ENCODE measurements around the gene RRP7A.
A peak's percentile ranks its signal among the peaks of the same experiment; 100 is the strongest.
"Not testable (repeated sequence)": the region's sequence is repeated elsewhere in the genome, so short reads cannot be mapped to it uniquely, and the experiment has no call there.

Gene RRP7A

DNA sequence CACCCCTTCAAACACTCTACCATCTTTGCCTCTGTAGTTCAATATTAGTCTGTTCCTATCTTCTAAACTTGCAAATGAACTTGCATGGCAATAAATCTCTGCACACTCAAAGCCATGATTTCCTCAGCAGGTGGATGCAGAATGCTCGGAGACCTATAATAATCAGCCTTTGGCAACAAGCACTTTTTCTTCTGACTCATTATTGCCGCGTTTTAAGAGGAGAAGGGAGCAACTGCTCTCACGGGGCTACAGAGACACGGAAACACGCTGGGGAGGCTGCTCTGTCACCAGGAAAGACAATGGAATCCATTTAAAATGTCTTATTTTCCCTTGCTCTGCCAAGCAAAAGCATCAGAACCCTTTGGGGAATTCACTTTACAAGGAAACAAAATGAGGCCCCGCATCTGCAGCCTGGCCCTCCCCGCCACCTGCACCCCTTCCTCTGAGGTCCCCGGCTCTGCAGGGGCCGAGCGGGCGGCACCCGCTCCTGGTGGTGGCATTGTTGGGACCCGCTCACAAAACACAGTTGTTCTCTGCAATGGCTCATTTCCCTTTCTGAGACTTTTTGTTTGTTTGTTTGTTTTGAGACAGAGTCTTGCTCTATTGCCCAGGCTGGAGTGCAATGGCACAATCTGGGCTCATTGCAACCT is 15.6 kb upstream of the RRP7A start:
- not testable (repeated sequence) for DNase-seq (ENCODE audit: low spot score)

DNA sequence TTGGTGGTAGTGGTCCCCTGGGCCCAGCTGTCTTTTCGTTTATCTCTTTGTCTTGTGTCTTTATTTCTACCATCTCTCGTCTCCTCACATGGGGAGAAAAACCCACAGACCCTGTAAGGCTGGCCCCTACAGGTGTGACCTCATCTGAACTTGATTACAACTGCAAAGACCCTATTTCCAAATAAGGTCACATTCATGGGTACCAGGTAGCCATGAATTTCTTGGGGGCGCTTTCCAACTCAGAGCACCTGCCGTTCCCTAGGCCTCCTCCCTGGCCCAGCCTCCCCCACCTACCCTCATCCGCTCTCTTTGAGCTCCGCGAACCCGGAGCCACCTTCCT is 14.0 kb upstream of the RRP7A start:
- no peak for DNase-seq (ENCODE audit: low spot score)

DNA sequence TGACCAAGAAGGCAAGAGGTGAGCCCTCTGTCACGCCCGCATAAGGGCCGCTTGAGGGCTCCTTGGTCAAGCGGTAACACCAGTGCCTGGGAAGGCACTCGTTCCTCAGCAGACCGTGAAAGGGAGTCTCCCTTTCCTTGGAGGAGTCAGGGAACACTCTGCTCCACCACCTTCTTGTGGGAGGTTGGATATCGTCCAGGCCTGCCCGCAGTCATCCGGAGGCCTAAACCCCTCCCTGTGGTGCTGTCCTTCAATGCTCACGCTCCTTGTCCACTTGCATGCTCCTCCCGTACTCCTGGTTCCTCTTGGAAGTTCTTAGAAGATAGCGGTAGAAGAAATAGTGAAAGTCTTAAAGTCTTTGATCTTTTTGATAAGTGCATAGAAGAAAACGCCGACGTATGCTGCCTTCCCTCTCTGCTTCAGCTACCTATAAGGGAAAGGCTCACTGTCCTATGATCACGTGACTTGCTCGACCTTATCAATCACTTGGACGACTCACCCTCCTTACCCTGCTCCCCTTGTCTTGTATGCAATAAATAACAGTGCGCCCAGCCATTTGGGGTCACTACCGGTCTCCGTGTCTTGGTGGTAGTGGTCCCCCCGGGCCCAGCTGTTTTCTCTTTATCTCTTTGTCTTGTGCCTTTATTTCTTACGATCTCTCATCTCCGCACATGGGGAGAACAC is 11.9 kb upstream of the RRP7A start:
- DNase-seq (ENCODE audit: low spot score), result not testable (repeated sequence)

DNA sequence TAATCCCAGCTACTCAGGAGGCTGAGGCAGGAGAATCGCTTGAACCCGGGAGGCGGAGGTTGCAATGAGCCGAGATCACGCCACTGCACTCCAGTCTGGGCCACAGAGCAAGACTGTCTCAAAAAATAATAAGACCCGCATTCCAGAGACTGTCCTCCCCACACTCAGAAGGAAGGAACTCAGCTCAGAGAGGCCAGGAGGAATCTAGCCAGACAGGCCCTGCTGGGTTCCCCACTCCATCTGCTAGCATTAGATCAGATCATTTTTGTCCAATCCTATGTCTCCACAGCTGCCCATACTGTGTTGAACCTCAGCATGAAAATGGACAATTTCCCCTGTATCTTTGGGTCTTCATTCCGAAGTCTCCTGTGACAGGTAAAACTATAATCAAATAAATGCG is 9.8 kb upstream of the RRP7A start:
- not testable (repeated sequence) for DNase-seq (ENCODE audit: low spot score)

DNA sequence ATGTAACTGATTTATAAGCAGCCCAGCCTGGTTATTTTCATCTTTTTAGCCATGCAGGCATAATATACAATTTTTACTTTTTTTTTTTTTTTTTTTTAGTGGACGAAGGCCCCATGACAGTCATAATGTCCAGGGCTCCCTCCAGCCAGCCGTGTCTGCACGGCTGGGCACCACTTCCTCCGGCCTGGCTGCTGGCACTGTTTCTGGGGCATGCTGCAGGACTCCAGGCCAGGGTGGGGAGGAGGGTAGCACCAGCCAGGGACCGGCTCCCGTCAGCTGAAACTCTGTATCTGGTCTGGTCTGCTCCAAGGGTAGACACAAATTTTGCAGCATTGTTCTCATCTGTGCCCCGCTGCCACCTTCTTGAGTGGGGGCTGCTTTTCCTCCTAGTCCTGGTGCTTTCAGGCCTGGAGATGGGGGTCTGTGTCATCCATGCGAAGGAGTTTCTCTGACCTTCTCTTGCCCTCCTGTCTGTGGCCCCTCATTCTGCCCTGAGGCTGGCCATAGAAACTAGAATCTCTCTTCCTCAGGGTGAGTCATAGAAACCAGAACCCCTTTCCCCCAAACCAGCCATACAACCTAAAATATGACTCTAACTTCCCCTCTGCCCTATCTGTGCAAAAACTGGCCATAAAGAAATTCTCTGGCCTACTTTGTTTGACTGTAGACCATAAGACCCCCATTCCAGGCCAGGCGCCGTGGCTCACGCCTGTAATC is 9.2 kb upstream of the RRP7A start:
- no peak for DNase-seq (ENCODE audit: low spot score)

- no peak for DNase-seq (ENCODE audit: low spot score)
Measured at GRCh38 chr22:42522546-42522945, 3.0 kb upstream of the RRP7A start.

DNA sequence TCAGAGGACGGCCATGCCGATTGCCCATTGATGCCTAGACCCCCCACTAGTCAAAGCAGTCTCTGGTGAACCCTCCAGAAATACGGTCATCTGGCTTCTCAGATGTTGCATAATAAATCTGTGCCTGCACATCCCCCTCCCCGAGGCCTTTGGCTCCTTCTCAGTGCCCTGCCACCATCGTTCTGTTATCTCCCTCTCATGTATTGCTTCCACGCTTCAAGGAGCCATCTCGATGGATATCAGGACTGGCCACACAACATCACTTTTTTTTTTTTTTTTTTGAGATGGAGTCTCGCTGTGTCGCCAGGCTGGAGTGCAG is 1.6 kb upstream of the RRP7A start:
- no peak for DNase-seq (ENCODE audit: low spot score)

- not testable (repeated sequence) for DNase-seq (ENCODE audit: low spot score)
Measured at GRCh38 chr22:42518638-42519524, 715 bp downstream of the RRP7A start.

DNA sequence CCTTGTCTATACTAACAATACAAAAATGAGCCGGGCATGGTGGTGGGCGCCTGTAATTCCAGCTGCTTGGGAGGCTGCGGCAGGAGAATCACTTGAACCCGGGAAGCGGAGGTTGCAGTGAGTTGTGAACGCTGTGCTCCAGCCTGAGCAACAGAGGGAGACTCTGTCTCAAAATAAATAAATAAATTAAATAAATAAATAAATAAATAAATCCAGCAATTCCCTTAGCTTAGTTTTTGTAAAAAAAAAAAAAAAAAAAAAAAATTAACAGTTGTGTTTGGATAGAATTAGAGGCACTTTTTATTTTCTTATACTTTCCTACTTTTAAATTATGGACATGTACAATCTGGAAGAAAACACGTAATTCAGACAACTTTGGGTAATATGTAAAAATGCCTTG is 2.5 kb downstream of the RRP7A start:
- not testable (repeated sequence) for DNase-seq (ENCODE audit: low spot score)

GRCh38 chr22:42515896-42516295 is 3.7 kb downstream of the RRP7A start:
- no peak for DNase-seq (ENCODE audit: low spot score)

- not testable (repeated sequence) for DNase-seq (ENCODE audit: low spot score)
Measured at GRCh38 chr22:42515304-42515703, 4.3 kb downstream of the RRP7A start.

DNA sequence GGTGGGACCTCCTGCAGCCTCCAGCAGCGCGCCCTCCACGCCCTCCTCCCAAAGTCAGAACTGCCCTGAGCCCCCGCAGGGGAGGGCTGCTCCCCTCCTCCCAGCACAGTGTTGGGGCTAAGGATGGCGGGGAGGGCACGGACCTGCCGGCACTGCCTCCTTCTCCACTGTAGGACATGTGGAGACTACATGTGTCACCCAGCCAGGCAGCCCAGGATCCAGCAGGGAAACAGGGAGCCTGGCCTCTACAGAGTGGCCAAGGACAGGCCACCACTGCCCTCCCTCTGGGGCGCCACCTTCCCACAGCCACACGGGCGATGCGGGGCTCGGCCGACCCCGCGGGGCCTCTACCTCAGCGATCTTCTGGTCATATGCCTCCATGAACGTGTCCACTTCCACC is 5.3 kb downstream of the RRP7A start:
- DNase-seq (ENCODE audit: low spot score), result not testable (repeated sequence)

- DNase-seq (ENCODE audit: low spot score), result not testable (repeated sequence)
Measured at GRCh38 chr22:42512273-42512990, 7.2 kb downstream of the RRP7A start.

GRCh38 chr22:42511401-42511891 is 8.2 kb downstream of the RRP7A start:
- no peak for DNase-seq (ENCODE audit: low spot score)

- no peak for DNase-seq (ENCODE audit: low spot score)
Measured at GRCh38 chr22:42509548-42509947, 10.0 kb downstream of the RRP7A start.

DNA sequence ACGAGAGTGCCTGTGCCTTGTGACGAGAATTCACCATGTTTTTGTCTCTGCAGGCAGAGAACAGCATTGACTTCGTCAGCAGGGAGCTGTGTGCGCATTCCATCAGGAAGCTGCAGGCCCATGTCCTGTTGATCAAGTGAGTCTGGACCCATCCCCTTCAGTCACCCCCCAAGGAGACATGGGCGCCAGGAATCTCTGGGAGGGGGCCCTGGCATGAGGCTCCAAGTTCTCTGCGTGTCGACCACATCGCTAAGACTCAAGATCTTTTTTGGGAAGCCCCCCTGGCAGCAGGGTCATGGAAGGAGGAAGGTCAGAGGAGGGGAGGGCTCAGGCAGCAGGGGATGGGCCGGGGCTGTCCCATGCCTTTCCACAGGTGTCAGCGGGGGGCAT is 10.6 kb downstream of the RRP7A start:
- DNase-seq (ENCODE audit: low spot score), result not testable (repeated sequence)

DNA sequence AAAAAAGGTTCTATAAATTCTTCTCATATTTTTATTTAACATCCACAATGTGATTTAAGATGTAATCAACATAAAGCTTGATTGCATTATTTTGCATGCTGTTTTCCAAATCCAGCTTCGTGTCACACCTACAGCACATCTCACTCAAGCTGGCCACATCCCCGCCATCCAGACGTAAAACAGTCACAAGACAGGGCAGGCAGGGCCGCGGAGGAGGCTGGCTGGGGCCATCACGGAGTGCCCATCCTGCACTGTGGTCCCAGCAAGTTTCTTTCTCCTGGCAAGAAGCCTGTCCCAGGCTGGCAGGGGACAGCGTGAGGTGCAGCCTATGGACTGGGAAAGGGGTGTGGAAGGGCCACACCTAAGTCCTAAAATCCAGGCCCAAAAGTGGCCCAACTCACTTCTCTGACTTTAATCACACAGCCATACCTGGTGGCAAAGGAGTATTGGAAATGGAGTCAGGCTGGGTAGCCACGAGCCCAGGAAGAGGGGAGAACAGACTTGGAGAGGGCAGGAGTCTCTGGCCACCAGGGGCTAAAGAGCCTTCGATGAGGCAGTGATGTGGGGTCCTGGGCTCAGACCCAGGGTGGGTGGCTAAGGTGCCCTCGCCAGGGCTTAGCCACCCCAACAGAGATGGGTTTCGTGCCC is 11.1 kb downstream of the RRP7A start:
- DNase-seq (ENCODE audit: low spot score), result not testable (repeated sequence)

GRCh38 chr22:42500836-42501179 is 18.8 kb downstream of the RRP7A start:
- no peak for DNase-seq (ENCODE audit: low spot score)

DNA sequence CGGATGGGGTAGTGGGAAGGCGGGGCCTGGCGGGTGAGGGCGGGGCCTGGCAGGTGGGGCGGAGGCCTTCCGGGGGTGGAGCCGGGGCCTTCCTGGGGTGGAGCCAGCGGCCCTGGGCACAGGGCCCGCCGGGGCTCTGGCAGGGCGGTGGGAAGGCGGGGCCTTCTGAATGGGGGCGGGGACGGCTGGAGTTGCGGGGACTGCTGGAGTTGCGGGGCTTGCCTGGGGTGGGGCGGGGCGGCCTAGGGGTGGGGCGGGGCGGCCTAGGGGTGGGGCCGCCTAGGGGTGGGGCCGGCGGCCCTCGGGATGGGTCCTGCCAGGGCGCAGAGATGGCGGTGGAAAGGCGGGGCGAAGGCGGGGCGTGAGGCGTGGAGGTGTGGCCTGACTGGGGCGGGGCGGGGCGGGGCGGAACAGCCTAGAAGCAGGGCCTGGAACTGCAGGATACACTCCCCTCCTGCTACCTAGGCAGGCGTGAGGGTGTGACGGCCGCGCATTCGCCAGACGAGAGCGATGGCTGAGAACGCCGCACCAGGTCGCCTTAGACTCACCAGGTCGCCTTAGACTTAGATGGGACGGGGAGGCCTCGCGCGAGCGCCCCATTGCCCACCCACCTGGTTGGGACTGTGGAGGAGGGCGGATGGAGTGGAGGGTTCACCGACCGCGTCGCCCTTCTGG is 19.3 kb downstream of the RRP7A start:
- DNase-seq (ENCODE audit: low spot score), result peak; percentile 81

DNA sequence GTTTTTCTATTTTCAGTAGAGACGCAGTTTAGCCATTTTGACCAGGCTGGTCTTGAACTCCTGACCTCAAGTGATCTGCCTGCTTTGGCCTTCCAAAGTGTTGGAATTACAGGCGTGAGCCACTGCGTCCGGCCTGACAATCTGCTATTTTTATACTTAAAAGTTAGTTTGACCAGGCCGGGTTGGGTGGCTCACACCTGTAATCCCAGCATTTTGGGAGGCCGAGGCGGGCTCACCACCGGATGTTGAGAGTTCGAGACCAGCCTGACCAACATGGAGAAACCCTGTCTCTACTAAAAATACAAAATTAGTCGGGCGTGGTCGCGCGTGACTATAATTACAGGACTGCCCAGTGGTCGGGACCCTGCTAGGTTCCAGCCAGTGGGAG is 19.8 kb downstream of the RRP7A start:
- DNase-seq (ENCODE audit: low spot score), result not testable (repeated sequence)

Measured in CD4-positive, alpha-beta T cell treated with Interleukin-6 at 100 ng/mL for 8 hours (primary cell).